K562 (cell line): ENCODE data around the gene VSIG2. TPM values are rescaled to one million over a fixed set of nuclear protein-coding genes. Genes with fewer than 3 reads are reported as not detected.
A peak's percentile ranks its signal among the peaks of the same experiment; 100 is the strongest.

Source experiments
- ARID4B ChIP-seq: sonication (generic); formaldehyde crosslinking; IDR thresholded peaks from 2 replicates; pipeline ENCODE4 v1.8.0; 2022; ENCODE audit warnings: mild to moderate bottlenecking, missing genetic modification reagents
- BMI1 ChIP-seq: fragments of 150-350 bp; IDR thresholded peaks from 2 replicates; pipeline ENCODE4 v1.6.1; 2014; ENCODE audit warnings: low read length
- BRCA1 ChIP-seq, 2 experiments: fragments of 450-650 bp in 1 of 2; sonication (generic) in 1 of 2; formaldehyde crosslinking in 1 of 2; IDR thresholded peaks; 2 replicates each; pipeline versions ENCODE4 v1.5.0 to v1.6.1; 2017 to 2020; ENCODE audit warnings: mild to moderate bottlenecking in 1 of 2, missing genetic modification reagents in 1 of 2
- CBX3 ChIP-seq, 2 experiments: IDR thresholded peaks; 1 replicate in 1 of 2; 2 replicates in 1 of 2; pipeline ENCODE4 v1.6.1; 2012; ENCODE audit warnings: inconsistent platforms in 2 of 2, low read length in 2 of 2, borderline replicate concordance in 1 of 2, control low read depth in 1 of 2
- CTBP1 ChIP-seq: fragments of 450-650 bp; IDR thresholded peaks from 2 replicates; pipeline ENCODE4 v1.6.1; 2016; ENCODE audit warnings: borderline replicate concordance
- CXXC5 ChIP-seq: fragments of 250-450 bp; sonication (Bioruptor Pico); IDR thresholded peaks from 2 replicates; pipeline ENCODE4 v1.8.0; 2022; ENCODE audit warnings: inconsistent platforms, mild to moderate bottlenecking, moderate library complexity
- E2F3 ChIP-seq: fragments of 250-450 bp; sonication (Bioruptor Pico); IDR thresholded peaks from 2 replicates; pipeline ENCODE4 v1.4.0; 2020; ENCODE audit warnings: mild to moderate bottlenecking
- GABPA ChIP-seq: fragments of 200-800 bp; sonication (Bioruptor generic); conservative IDR thresholded peaks from 2 replicates; pipeline ENCODE4 v1.6.1; 2016; ENCODE audit warnings: low read depth, missing genetic modification characterization, missing compliant biosample characterization
- HSF4 ChIP-seq: fragments of 250-450 bp; sonication (Bioruptor Pico); IDR thresholded peaks from 2 replicates; pipeline ENCODE4 v2.1.2; 2022; ENCODE audit warnings: mild to moderate bottlenecking, moderate library complexity, borderline replicate concordance
- KLF13 ChIP-seq: fragments of 450-650 bp; IDR thresholded peaks from 2 replicates; pipeline ENCODE4 v1.6.1; 2016; ENCODE audit warnings: missing genetic modification characterization, low read depth, mild to moderate bottlenecking, missing compliant biosample characterization, moderate library complexity, borderline replicate concordance
- KLF6 ChIP-seq: fragments of 250-450 bp; sonication (Bioruptor Pico); IDR thresholded peaks from 2 replicates; pipeline ENCODE4 v1.4.0; 2020; ENCODE audit warnings: mild to moderate bottlenecking, moderate library complexity, borderline replicate concordance
- MAFG ChIP-seq: fragments of 450-650 bp; conservative IDR thresholded peaks from 2 replicates; pipeline ENCODE4 v1.6.1; 2016; ENCODE audit warnings: missing genetic modification characterization, missing compliant biosample characterization
- NR1H2 ChIP-seq: sonication (generic); formaldehyde crosslinking; IDR thresholded peaks from 2 replicates; pipeline ENCODE4 v1.4.0; 2020; ENCODE audit warnings: mild to moderate bottlenecking, missing genetic modification reagents
- OTX1 ChIP-seq: fragments of 450-650 bp; formaldehyde crosslinking; IDR thresholded peaks from 2 replicates; pipeline ENCODE4 v1.4.0; 2022; ENCODE audit warnings: mild to moderate bottlenecking
- PML ChIP-seq: IDR thresholded peaks from 2 replicates; pipeline ENCODE4 v1.6.1; 2012; ENCODE audit warnings: low read length, inconsistent platforms
- RBFOX2 ChIP-seq: fragments of 200-400 bp; formaldehyde crosslinking; IDR thresholded peaks from 2 replicates; pipeline ENCODE4 v1.6.1; 2017; ENCODE audit warnings: low read depth, mild to moderate bottlenecking, low read length, moderate library complexity
- RBM34 ChIP-seq: fragments of 200-400 bp; formaldehyde crosslinking; IDR thresholded peaks from 2 replicates; pipeline ENCODE4 v1.6.1; 2018; ENCODE audit warnings: low read length, borderline replicate concordance; ENCODE audit not compliant: insufficient read depth
- SIX5 ChIP-seq, 2 experiments: IDR thresholded peaks; 2 replicates each; pipeline ENCODE4 v1.6.1; 2011; ENCODE audit warnings: low read length in 2 of 2, borderline replicate concordance in 1 of 2, low read depth in 1 of 2, mild to moderate bottlenecking in 1 of 2, moderate library complexity in 1 of 2; ENCODE audit not compliant: insufficient read depth in 1 of 2
- ZFP91 ChIP-seq: sonication (generic); formaldehyde crosslinking; IDR thresholded peaks from 2 replicates; pipeline ENCODE4 v1.8.0; 2022; ENCODE audit warnings: mild to moderate bottlenecking, missing genetic modification reagents
- ZNF12 ChIP-seq: sonication (generic); formaldehyde crosslinking; IDR thresholded peaks from 2 replicates; pipeline ENCODE4 v1.4.0; 2020; ENCODE audit warnings: mild to moderate bottlenecking, missing genetic modification reagents
- ZNF511 ChIP-seq: sonication (generic); formaldehyde crosslinking; IDR thresholded peaks from 2 replicates; pipeline ENCODE4 v1.8.0; 2022; ENCODE audit warnings: mild to moderate bottlenecking, missing genetic modification reagents
- ZNF696 ChIP-seq: fragments of 250-450 bp; sonication (Bioruptor Pico); conservative IDR thresholded peaks from 2 replicates; pipeline ENCODE4 v1.4.0; 2020; ENCODE audit warnings: mild to moderate bottlenecking, moderate library complexity
- ZSCAN32 ChIP-seq: fragments of 450-650 bp; formaldehyde crosslinking; IDR thresholded peaks from 2 replicates; pipeline ENCODE4 v1.4.0; 2020; ENCODE audit warnings: mild to moderate bottlenecking, moderate library complexity
- polyA plus RNA-seq, 8 experiments: library from polyadenylated mRNA; depleted of rRNA in 4 of 8; stranded (reverse) in 5 of 8; unstranded in 3 of 8; fragments of >200 nt; fragmentation: Nextera tagmentation in 2 of 8; fragmentation: Illumina TruSeq in 1 of 8; extraction: Ambion mirVana in 2 of 8; extraction: Trizol in 1 of 8; gene quantifications; 2 replicates each; pipeline versions ENCODE4 v1.2.1 to v1.2.3, GENCODE V29; 2011 to 2014; ENCODE audit warnings: inconsistent platforms in 1 of 8, missing spikeins in 1 of 8
- total RNA-seq, 7 experiments: library from RNA; depleted of rRNA in 6 of 7; stranded (reverse); fragments of >200 nt in 6 of 7; fragmentation: Illumina TruSeq in 2 of 7; extraction: Trizol in 2 of 7; gene quantifications; 2 replicates each; pipeline versions ENCODE4 v1.2.1 to v1.2.3, GENCODE V29; 2011 to 2021; ENCODE audit warnings: low replicate concordance in 1 of 7

VSIG2 gene
- total and polyA plus RNA-seq, 9 of the 15 experiments (the other 6 are each of a cell fraction or from before 2014, with no cell fraction given): not detected

- TF ChIP-seq E2F3 (no peak), PML (no peak), KLF6 (CRISPR knock-in tag) (no peak), ZNF696 (CRISPR knock-in tag) (no peak), SIX5 (IDR thresholded peaks at IDR 0.05; ENCODE audit: borderline replicate concordance in 1 of 2, insufficient read depth in 1 of 2, low read depth in 1 of 2, low read length in 2 of 2) (no peak), CXXC5 (CRISPR knock-in tag) (no peak; the same call in 1 of the 2 replicates), CBX3 (IDR thresholded peaks at IDR 0.05; ENCODE audit: borderline replicate concordance in 1 of 2, low read length in 2 of 2) (no peak), KLF13 (0 out of 2 replicates have a peak, but pooled peaks have one; percentile 2), RBFOX2 (peak; percentile 41; the same call in 1 of the 2 replicates), MAFG (tag) (no peak), RBM34 (no peak), ZNF12 (peak; percentile 47; the same call in 1 of the 2 replicates), GABPA (no peak), NR1H2 (CRISPR knock-in tag) (peak; percentile 33; the same call in 1 of the 2 replicates), HSF4 (CRISPR knock-in tag) (no peak), ZNF511 (no peak), ARID4B (CRISPR knock-in tag) (no peak), BMI1 (no peak), ZSCAN32 (no peak), OTX1 (no peak), CTBP1 (peak; percentile 77), BRCA1 (IDR thresholded peaks at IDR 0.05) (no peak), BRCA1 (CRISPR knock-in tag; IDR thresholded peaks at IDR 0.05) (no peak), ZFP91 (CRISPR knock-in tag) (no peak)
These were observed 10.6 kb upstream of the VSIG2 start (continued) for GRCh38 chr11:124762624-124763155.
